Neural cell (in vitro differentiated cells): Measurements from ENCODE around the gene CDSN.

ENCODE experiments used
- EZH2 ChIP-seq: fragments of 200-600, 300-800 bp; shearing (Covaris generic), sonication (generic); IDR thresholded peaks from 2 replicates; pipeline ENCODE4 v1.6.1; 2014; ENCODE audit warnings: antibody characterized with exemption, low read length, borderline replicate concordance, mild to moderate bottlenecking; ENCODE audit not compliant: insufficient read depth, poor library complexity, severe bottlenecking
- SMC3 ChIP-seq: fragments of 450-650 bp; conservative IDR thresholded peaks from 2 replicates; pipeline ENCODE4 v1.6.1; 2014; ENCODE audit warnings: antibody characterized with exemption, mild to moderate bottlenecking, moderate library complexity; ENCODE audit not compliant: poor library complexity
- TF ChIP-seq, protein P1 (sequence below): fragments of 450-650 bp; IDR thresholded peaks from 2 replicates; pipeline ENCODE4 v1.5.1; 2014; ENCODE audit warnings: antibody characterized with exemption, mild to moderate bottlenecking, moderate library complexity; ENCODE audit not compliant: poor library complexity, severe bottlenecking
- TF ChIP-seq, protein P2 (sequence below): IDR thresholded peaks from 2 replicates; pipeline ENCODE4 v1.6.1; 2012; ENCODE audit warnings: borderline replicate concordance

GRCh38 chr6:31103136-31103535, 17.1 kb downstream of the CDSN start:
- TF ChIP-seq, protein P1, sequence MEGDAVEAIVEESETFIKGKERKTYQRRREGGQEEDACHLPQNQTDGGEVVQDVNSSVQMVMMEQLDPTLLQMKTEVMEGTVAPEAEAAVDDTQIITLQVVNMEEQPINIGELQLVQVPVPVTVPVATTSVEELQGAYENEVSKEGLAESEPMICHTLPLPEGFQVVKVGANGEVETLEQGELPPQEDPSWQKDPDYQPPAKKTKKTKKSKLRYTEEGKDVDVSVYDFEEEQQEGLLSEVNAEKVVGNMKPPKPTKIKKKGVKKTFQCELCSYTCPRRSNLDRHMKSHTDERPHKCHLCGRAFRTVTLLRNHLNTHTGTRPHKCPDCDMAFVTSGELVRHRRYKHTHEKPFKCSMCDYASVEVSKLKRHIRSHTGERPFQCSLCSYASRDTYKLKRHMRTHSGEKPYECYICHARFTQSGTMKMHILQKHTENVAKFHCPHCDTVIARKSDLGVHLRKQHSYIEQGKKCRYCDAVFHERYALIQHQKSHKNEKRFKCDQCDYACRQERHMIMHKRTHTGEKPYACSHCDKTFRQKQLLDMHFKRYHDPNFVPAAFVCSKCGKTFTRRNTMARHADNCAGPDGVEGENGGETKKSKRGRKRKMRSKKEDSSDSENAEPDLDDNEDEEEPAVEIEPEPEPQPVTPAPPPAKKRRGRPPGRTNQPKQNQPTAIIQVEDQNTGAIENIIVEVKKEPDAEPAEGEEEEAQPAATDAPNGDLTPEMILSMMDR: no peak
- TF ChIP-seq EZH2 (no peak), SMC3 (no peak)
- TF ChIP-seq, protein P2, sequence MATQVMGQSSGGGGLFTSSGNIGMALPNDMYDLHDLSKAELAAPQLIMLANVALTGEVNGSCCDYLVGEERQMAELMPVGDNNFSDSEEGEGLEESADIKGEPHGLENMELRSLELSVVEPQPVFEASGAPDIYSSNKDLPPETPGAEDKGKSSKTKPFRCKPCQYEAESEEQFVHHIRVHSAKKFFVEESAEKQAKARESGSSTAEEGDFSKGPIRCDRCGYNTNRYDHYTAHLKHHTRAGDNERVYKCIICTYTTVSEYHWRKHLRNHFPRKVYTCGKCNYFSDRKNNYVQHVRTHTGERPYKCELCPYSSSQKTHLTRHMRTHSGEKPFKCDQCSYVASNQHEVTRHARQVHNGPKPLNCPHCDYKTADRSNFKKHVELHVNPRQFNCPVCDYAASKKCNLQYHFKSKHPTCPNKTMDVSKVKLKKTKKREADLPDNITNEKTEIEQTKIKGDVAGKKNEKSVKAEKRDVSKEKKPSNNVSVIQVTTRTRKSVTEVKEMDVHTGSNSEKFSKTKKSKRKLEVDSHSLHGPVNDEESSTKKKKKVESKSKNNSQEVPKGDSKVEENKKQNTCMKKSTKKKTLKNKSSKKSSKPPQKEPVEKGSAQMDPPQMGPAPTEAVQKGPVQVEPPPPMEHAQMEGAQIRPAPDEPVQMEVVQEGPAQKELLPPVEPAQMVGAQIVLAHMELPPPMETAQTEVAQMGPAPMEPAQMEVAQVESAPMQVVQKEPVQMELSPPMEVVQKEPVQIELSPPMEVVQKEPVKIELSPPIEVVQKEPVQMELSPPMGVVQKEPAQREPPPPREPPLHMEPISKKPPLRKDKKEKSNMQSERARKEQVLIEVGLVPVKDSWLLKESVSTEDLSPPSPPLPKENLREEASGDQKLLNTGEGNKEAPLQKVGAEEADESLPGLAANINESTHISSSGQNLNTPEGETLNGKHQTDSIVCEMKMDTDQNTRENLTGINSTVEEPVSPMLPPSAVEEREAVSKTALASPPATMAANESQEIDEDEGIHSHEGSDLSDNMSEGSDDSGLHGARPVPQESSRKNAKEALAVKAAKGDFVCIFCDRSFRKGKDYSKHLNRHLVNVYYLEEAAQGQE: no peak
